Gastrocnemius medialis (tissue), 4 donors: ENCODE results near the gene SEMA4F.

Experiments
- POLR2A ChIP-seq, 2 donors: fragments of 450-650 bp; IDR thresholded peaks; one replicate each; pipeline ENCODE4 v1.6.1; 2017; ENCODE audit warnings: antibody characterized with exemption in 2 of 2, mild to moderate bottlenecking in 2 of 2, moderate library complexity in 2 of 2
- TF ChIP-seq, protein P1 (sequence below), 5 experiments: fragments of 450-650 bp in 3 of 5; fragments of 200-600 bp in 2 of 5; sonication (generic) in 2 of 5; IDR thresholded peaks in 4 of 5; conservative IDR thresholded peaks in 1 of 5; 1 replicate in 4 of 5; 2 replicates in 1 of 5; pipeline ENCODE4 v1.5.1; 2016 to 2019; ENCODE audit warnings: antibody characterized with exemption in 5 of 5, mild to moderate bottlenecking in 3 of 5, moderate library complexity in 3 of 5

- TF ChIP-seq, protein P1, sequence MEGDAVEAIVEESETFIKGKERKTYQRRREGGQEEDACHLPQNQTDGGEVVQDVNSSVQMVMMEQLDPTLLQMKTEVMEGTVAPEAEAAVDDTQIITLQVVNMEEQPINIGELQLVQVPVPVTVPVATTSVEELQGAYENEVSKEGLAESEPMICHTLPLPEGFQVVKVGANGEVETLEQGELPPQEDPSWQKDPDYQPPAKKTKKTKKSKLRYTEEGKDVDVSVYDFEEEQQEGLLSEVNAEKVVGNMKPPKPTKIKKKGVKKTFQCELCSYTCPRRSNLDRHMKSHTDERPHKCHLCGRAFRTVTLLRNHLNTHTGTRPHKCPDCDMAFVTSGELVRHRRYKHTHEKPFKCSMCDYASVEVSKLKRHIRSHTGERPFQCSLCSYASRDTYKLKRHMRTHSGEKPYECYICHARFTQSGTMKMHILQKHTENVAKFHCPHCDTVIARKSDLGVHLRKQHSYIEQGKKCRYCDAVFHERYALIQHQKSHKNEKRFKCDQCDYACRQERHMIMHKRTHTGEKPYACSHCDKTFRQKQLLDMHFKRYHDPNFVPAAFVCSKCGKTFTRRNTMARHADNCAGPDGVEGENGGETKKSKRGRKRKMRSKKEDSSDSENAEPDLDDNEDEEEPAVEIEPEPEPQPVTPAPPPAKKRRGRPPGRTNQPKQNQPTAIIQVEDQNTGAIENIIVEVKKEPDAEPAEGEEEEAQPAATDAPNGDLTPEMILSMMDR (IDR thresholded peaks at IDR 0.05 in 4 of 5, conservative IDR thresholded peaks at IDR 0.05 in 1 of 5), result no peak
- no peak for TF ChIP-seq POLR2A (IDR thresholded peaks at IDR 0.05)
Measured at GRCh38 chr2:74708296-74708695, 54.2 kb downstream of the SEMA4F start.
